ENCODE results near the gene SNRPA1. TPM values are rescaled to one million over a fixed set of nuclear protein-coding genes. Genes with fewer than 3 reads are reported as not detected.

Gene SNRPA1
- total and polyA plus RNA-seq, 2 of the 13 experiments (the other 11 are each of a cell fraction or from before 2014, with no cell fraction given): 41.2 to 108 TPM

GRCh38 chr15:101251830-101252820 lies 42.9 kb downstream of the SNRPA1 start, which contains the start of gene CHSY1 (continued):
- 0 out of 2 replicates have a peak, but pooled peaks have one; percentile 27 for TF ChIP-seq ZBTB39 (CRISPR knock-in tag; IDR thresholded peaks at IDR 0.05)
- no peak for TF ChIP-seq SMARCE1 (IDR thresholded peaks at IDR 0.05; ENCODE audit: borderline replicate concordance)
- peak; percentile 18; the same call in 1 of the 2 replicates for TF ChIP-seq ZNF788 (CRISPR knock-in tag; IDR thresholded peaks at IDR 0.05; ENCODE audit: borderline replicate concordance)
- peak; percentile 83 for TF ChIP-seq YY1 (IDR thresholded peaks at IDR 0.05; ENCODE audit: insufficient read depth, insufficient replicate concordance, low read depth, low read length)
- no peak for TF ChIP-seq TOPORS (CRISPR knock-in tag; IDR thresholded peaks at IDR 0.05)
- TF ChIP-seq ATF2 (CRISPR knock-in tag; IDR thresholded peaks at IDR 0.05): no peak
- no peak for TF ChIP-seq MED13 (CRISPR knock-in tag; IDR thresholded peaks at IDR 0.05)
- TF ChIP-seq GMEB1 (CRISPR knock-in tag; IDR thresholded peaks at IDR 0.05; ENCODE audit: borderline replicate concordance): peak; percentile 75; the same call in 1 of the 2 replicates
- TF ChIP-seq THYN1 (CRISPR knock-in tag; IDR thresholded peaks at IDR 0.05; ENCODE audit: borderline replicate concordance, low read depth): no peak
- no peak for TF ChIP-seq ZNF558 (CRISPR knock-in tag; IDR thresholded peaks at IDR 0.05; ENCODE audit: borderline replicate concordance)
- TF ChIP-seq ZNF264 (CRISPR knock-in tag; IDR thresholded peaks at IDR 0.05): 0 out of 2 replicates have a peak, but pooled peaks have one; percentile 25
- TF ChIP-seq AKAP8 (CRISPR knock-in tag; IDR thresholded peaks at IDR 0.05): no peak
- TF ChIP-seq SIX4 (CRISPR knock-in tag; IDR thresholded peaks at IDR 0.05): peak; percentile 34; the same call in 1 of the 2 replicates
- TF ChIP-seq KLF13 (CRISPR knock-in tag; IDR thresholded peaks at IDR 0.05): no peak
- TF ChIP-seq ZNF232 (CRISPR knock-in tag; IDR thresholded peaks at IDR 0.05; ENCODE audit: borderline replicate concordance): no peak
- TF ChIP-seq CTCF (CRISPR knock-in tag; IDR thresholded peaks at IDR 0.05): 0 out of 2 replicates have a peak, but pooled peaks have one; percentile 28
- no peak for TF ChIP-seq ZFP62 (CRISPR knock-in tag; IDR thresholded peaks at IDR 0.05)
- TF ChIP-seq PATZ1 (CRISPR knock-in tag; IDR thresholded peaks at IDR 0.05): peak; percentile 59
- no peak for TF ChIP-seq ZNF790 (CRISPR knock-in tag; IDR thresholded peaks at IDR 0.05; ENCODE audit: borderline replicate concordance)

Measured in HepG2 (cell line).